Measurements from ENCODE around the gene NMNAT2. TPM values are rescaled to one million over a fixed set of nuclear protein-coding genes. Genes with fewer than 3 reads are reported as not detected.

The NMNAT2 gene
- polyA plus RNA-seq, 1 experiment: 0.19 TPM

GRCh38 chr1:183365093-183365492 lies 53.1 kb downstream of the NMNAT2 start:
- CTCF ChIA-PET: no interaction called here
- H3K27ac ChIP-seq (ENCODE audit: low read depth, low read length): no peak overlapping the region
- H3K27me3 ChIP-seq (ENCODE audit: control insufficient read depth, insufficient read depth, low read length): peaks cover 24% of the 10 kb centered on the region
- no peak for DNase-seq (ENCODE audit: low read depth, low spot score)
- no peaks in the 10 kb centered on the region for H3K9me3 ChIP-seq (ENCODE audit: control insufficient read depth, insufficient read depth, low read length)
- H3K4me3 ChIP-seq (ENCODE audit: low read depth, low read length): no peak overlapping the region
- no peak for TF ChIP-seq CTCF (IDR thresholded peaks at IDR 0.05; ENCODE audit: low read depth, low read length)
- POLR2A ChIA-PET: no interaction called here

GRCh38 chr1:183363972-183364371 lies 54.2 kb downstream of the NMNAT2 start:
- TF ChIP-seq CTCF (IDR thresholded peaks at IDR 0.05; ENCODE audit: low read depth, low read length): no peak
- Histone ChIP-seq H3K27me3 (ENCODE audit: control insufficient read depth, insufficient read depth, low read length) (peaks cover 33% of the 10 kb centered on the region), H3K9me3 (ENCODE audit: control insufficient read depth, insufficient read depth, low read length) (no peaks in the 10 kb centered on the region), H3K4me3 (ENCODE audit: low read depth, low read length) (no peak overlapping the region), H3K27ac (ENCODE audit: low read depth, low read length) (no peak overlapping the region)
- POLR2A ChIA-PET: no interaction called here
- no peak for DNase-seq (ENCODE audit: low read depth, low spot score)
- CTCF ChIA-PET: no interaction called here

GRCh38 chr1:183361081-183361480 lies 57.1 kb downstream of the NMNAT2 start:
- ChIA-PET CTCF (no interaction called here), POLR2A (no interaction called here)
- no peak for TF ChIP-seq CTCF (IDR thresholded peaks at IDR 0.05; ENCODE audit: low read depth, low read length)
- no peaks in the 10 kb centered on the region for H3K9me3 ChIP-seq (ENCODE audit: control insufficient read depth, insufficient read depth, low read length)
- H3K27ac ChIP-seq (ENCODE audit: low read depth, low read length): no peak overlapping the region
- H3K27me3 ChIP-seq (ENCODE audit: control insufficient read depth, insufficient read depth, low read length): peaks cover 33% of the 10 kb centered on the region
- H3K4me3 ChIP-seq (ENCODE audit: low read depth, low read length): no peak overlapping the region
- no peak for DNase-seq (ENCODE audit: low read depth, low spot score)

- no peak for TF ChIP-seq CTCF (IDR thresholded peaks at IDR 0.05; ENCODE audit: low read depth, low read length)
- Histone ChIP-seq H3K9me3 (ENCODE audit: control insufficient read depth, insufficient read depth, low read length) (no peaks in the 10 kb centered on the region), H3K27ac (ENCODE audit: low read depth, low read length) (no peak overlapping the region), H3K27me3 (ENCODE audit: control insufficient read depth, insufficient read depth, low read length) (peaks cover 38% of the 10 kb centered on the region), H3K4me3 (ENCODE audit: low read depth, low read length) (no peak overlapping the region)
- DNase-seq (ENCODE audit: low read depth, low spot score): no peak
- ChIA-PET POLR2A (no interaction called here), CTCF (no interaction called here)
Observed at GRCh38 chr1:183360473-183360872, 57.7 kb downstream of the NMNAT2 start.

- Histone ChIP-seq H3K27ac (ENCODE audit: low read depth, low read length) (no peak overlapping the region), H3K9me3 (ENCODE audit: control insufficient read depth, insufficient read depth, low read length) (no peaks in the 10 kb centered on the region), H3K4me3 (ENCODE audit: low read depth, low read length) (no peak overlapping the region), H3K27me3 (ENCODE audit: control insufficient read depth, insufficient read depth, low read length) (peaks cover 34% of the 10 kb centered on the region)
- CTCF ChIA-PET: interaction anchor here (0.5 kb wide), 1 partner anchor 35 kb away, joined by 5 read pairs; no protein-coding TSS in a partner anchor
- POLR2A ChIA-PET: no interaction called here
- TF ChIP-seq CTCF (IDR thresholded peaks at IDR 0.05; ENCODE audit: low read depth, low read length): no peak
- DNase-seq (ENCODE audit: low read depth, low spot score): no peak
Observed at GRCh38 chr1:183356534-183357182, 61.5 kb downstream of the NMNAT2 start.

Measured in AG04450 (cell line).